Stimulated activated naive B cell treated with anti-CD40 and anti-IgM and Interleukin-4, amounts not matched to agents 10 μg/mL and 1 μg/mL and 100 μg/mL, for 72 hours (primary cell): Measurements from ENCODE around the gene LGALS1.

Source experiments
- ATAC-seq, 2 donors: fragments of 150-1000 bp; cut with Tn5 transposase; replicated peaks; 2 replicates each; pipeline ENCODE4 v1.10.0; 2021; ENCODE audit warnings: moderate library complexity in 1 of 2
- DNase-seq: peaks from one replicate; pipeline ENCODE4 v3.0.0; 2021
- H3K27ac Mint-ChIP-seq: one replicate; pipeline ENCODE4 v1.8.0; 2022; ENCODE audit warnings: mild to moderate bottlenecking, mixed read lengths
- H3K27me3 Mint-ChIP-seq, 2 donors: one replicate each; pipeline ENCODE4 v1.8.0; 2022; ENCODE audit warnings: mixed read lengths in 2 of 2
- H3K36me3 Mint-ChIP-seq, 2 donors: one replicate each; pipeline ENCODE4 v1.8.0; 2022; ENCODE audit warnings: mixed read lengths in 2 of 2, mild to moderate bottlenecking in 1 of 2
- H3K4me1 Mint-ChIP-seq, 2 donors: one replicate each; pipeline ENCODE4 v1.8.0; 2022; ENCODE audit warnings: mixed read lengths in 2 of 2, mild to moderate bottlenecking in 1 of 2
- H3K4me3 Mint-ChIP-seq, 2 donors: one replicate each; pipeline ENCODE4 v1.8.0; 2022; ENCODE audit warnings: mild to moderate bottlenecking in 2 of 2, mixed read lengths in 2 of 2, moderate library complexity in 1 of 2
- H3K9me3 Mint-ChIP-seq, 2 donors: one replicate each; pipeline ENCODE4 v1.8.0; 2022; ENCODE audit warnings: mixed read lengths in 2 of 2, mild to moderate bottlenecking in 1 of 2

The LGALS1 gene

DNA sequence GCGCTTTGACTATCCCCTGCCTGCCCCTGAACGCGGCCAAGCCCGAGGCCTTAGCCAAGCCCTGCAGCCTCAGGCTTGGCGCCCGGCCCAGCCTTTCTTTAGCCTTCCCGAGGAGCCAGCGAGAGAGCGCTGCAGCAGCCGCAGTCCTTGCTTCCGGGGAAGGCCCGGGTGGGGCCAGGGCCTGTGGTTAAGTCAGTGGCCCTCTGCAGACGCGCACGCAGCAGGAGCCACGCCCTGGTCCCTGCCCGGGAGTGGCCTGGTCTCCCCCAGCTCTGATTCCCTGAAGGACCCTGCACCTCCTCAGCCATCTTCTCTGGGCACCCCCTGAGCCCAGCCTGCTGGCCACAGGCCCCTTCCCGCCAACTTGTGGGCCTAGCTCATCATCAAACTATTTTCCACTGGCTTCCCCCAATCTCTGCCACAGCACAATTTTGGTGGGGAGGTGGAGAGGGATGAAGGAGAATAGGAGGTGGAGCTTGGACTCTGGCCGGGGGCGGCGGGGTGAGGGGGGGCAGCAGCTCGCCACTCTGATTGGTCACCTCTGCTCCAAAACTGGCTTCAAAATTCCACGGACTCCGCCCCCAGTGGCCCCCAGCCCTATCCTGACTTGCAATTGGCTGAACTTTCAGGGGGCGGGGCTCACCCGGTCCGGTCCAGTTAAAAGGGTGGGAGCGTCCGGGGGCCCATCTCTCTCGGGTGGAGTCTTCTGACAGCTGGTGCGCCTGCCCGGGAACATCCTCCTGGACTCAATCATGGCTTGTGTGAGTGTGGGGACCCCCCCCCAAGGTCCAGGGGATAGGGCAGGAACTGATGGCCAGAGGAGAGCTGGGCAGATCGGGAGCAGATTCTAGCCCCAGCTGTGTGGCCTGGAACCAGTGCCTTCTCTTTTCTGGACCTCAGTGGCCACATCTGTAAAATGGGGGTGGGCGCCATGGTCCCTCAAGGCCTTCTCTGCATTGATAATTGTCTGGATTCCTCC is at the start of gene LGALS1:
Gene LGALS1 (plus strand): TSS at position 686 of the 979 bp plus-strand sequence. CDS start 67 bp downstream, at position 753.
- Mint-ChIP-seq H3K4me1 (peaks cover 37 to 82% of the 10 kb centered on the region in 2 donors), H3K27ac (peak within 1 kb of the TSS; percentile 96), H3K36me3 (peaks cover 8 to 10% of the 10 kb centered on the region in 2 donors), H3K9me3 (no peaks in the 10 kb centered on the region), H3K4me3 (peak within 1 kb of the TSS; percentile 82 to 86), H3K27me3 (no peaks in the 10 kb centered on the region)
- DNase-seq (peak; percentile 65), ATAC-seq (peak; percentile 61 to 62)

DNA sequence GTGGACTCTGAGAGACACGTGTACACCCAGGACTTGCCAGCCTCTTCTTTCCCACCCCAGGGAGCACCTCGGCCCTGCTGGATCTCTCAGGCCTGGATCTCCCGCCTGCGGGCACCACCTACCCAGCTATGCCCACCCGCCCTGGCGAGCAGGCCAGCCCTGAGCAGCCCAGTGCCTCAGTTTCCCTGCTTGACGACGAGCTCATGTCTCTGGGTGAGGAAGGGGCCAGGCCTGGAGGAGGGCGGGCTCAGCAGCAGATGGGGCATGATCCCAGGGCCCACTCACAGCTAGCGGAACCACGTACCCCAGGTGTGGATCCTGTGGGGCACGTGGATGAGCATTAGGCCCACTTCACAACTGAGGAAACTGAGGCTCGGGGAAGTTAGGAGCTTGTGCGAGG is 49.7 kb upstream of the LGALS1 start:
- Mint-ChIP-seq H3K36me3 (peaks cover 28 to 55% of the 10 kb centered on the region in 2 donors), H3K27me3 (no peaks in the 10 kb centered on the region), H3K4me1 (peaks cover 40 to 69% of the 10 kb centered on the region in 2 donors), H3K9me3 (no peaks in the 10 kb centered on the region), H3K27ac (peak overlapping the region; percentile 89), H3K4me3 (no peak overlapping the region)
- DNase-seq (no peak), ATAC-seq (no peak)

DNA sequence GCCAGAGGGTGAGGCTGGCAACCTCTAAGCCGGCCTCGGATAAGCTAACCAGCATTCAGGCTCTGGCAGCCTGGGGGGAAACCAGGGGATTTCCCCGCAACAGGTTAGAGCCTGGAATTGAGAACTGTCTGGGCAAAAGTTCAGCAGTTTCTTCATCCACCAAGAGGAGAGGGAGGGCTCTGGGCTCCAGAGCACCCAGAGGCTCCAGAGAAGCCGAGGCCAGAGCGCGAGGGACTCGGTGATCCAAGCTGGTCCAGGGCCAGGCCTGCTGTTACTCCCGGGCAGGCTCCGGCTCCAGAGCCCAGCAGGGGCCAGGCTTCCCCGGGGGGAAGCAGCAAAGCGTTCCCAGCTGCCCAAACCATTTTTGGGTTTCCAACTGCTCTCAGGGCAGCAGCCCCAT is 49.3 kb upstream of the LGALS1 start:
- Mint-ChIP-seq H3K27me3 (no peaks in the 10 kb centered on the region), H3K4me1 (peaks cover 40 to 73% of the 10 kb centered on the region in 2 donors), H3K4me3 (peak overlapping the region; percentile 39 to 46), H3K9me3 (no peaks in the 10 kb centered on the region), H3K36me3 (peaks cover 28 to 54% of the 10 kb centered on the region in 2 donors), H3K27ac (peak overlapping the region; percentile 89)
- DNase-seq (no peak), ATAC-seq (peak in 1 of 2 donors; percentile 15)

DNA sequence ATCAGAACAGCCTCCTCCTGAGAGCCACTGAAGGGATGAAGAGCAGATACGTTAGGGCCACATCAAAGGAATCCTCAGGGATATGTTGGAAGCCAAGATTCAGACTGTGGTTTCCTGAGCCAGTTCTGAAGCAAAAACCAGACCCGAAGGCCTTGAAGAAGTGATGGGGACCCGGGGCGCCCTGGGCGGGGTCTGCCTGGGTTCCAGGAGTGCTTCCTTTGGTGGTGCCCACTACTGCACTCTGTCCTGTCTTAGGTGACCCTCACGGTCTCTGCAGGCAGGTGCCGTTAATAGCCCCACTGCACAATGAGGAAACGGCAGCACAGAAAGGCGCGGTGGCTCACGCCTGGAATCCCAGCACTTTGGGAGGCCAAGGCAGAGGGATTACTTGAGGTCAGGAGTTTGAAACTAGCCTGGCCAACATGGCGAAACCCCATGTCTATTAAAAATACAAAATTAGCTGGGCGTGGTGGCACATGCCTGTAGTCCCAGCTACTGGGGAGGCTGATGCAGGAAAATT is 48.8 kb upstream of the LGALS1 start:
- peaks cover 40 to 77% of the 10 kb centered on the region in 2 donors for H3K4me1 Mint-ChIP-seq
- peak overlapping the region; percentile 39 to 46 for H3K4me3 Mint-ChIP-seq
- H3K36me3 Mint-ChIP-seq: peaks cover 30 to 54% of the 10 kb centered on the region in 2 donors
- DNase-seq (no peak), ATAC-seq (no peak)
- peak overlapping the region; percentile 89 for H3K27ac Mint-ChIP-seq
- no peaks in the 10 kb centered on the region for H3K27me3 Mint-ChIP-seq
- no peaks in the 10 kb centered on the region for H3K9me3 Mint-ChIP-seq

DNA sequence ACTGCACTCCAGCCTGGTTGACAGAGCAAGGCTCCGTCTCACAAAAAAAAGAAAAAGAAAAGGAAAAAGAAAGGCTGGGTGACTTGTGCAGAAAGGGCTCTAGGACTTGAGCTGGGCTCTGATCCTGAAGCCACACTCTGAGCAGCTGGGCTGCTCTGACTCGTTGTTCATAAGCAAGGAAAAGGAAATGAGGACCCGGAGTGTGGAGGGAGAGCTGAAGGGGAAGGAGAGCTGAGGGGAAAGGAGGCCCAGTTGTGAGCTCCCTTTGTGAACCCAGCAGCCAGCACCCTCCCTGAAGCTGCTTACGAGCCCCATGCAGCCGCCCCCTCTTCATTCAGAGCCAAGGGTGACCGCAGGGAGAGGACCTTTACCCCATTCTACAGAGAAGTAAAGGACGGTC is 48.3 kb upstream of the LGALS1 start:
- ATAC-seq: no peak
- Mint-ChIP-seq H3K27me3 (no peaks in the 10 kb centered on the region), H3K27ac (peak overlapping the region; percentile 89), H3K4me3 (peak overlapping the region; percentile 7 to 63), H3K4me1 (peaks cover 42 to 82% of the 10 kb centered on the region in 2 donors), H3K36me3 (peaks cover 34 to 59% of the 10 kb centered on the region in 2 donors), H3K9me3 (no peaks in the 10 kb centered on the region)
- no peak for DNase-seq

DNA sequence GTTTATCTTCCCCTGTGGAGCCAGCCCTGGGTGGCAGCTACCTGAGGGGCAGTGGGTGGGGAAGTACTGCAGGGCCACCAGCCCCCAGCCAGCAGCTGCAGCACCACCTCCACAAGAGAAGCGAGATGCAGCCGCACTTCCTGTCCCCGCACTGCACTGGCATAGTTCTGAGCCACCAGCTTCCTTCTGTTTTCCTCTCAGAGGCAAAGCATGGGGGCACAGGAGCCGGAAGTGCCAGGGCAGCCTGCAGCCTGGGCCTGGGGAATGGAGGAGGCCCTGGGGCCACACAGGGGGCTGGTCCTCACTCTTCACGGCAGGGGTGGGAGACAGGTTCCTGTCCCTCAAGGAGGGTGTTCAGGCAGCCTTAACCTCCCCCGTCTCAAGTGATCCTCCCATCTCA is 47.9 kb upstream of the LGALS1 start:
- Mint-ChIP-seq H3K27ac (peak overlapping the region; percentile 89), H3K9me3 (no peaks in the 10 kb centered on the region)

DNA sequence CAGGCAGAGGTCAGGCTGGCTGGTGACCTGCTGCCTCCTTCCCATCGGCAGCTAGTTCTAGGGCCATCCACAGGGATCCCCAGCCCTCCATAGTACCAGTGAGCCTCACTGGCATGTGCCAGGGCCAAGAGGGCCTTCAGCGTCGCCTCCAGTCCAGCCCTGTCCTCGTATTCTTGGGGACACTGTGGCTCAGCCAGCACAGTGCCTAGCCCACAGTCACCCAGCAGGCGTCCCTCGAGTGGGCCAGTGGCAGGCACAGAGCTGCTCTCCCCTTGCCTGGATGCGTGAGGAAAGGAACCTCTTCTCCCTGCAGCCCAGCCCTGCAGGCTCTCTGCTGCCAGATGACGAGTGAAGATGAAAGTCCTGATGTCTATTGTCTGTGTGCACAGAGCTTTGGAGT is 46.6 kb upstream of the LGALS1 start:
- Mint-ChIP-seq H3K27me3 (no peaks in the 10 kb centered on the region), H3K27ac (peak overlapping the region; percentile 81), H3K4me3 (no peak overlapping the region), H3K9me3 (no peaks in the 10 kb centered on the region), H3K36me3 (peaks cover 34 to 46% of the 10 kb centered on the region in 2 donors), H3K4me1 (peaks cover 46 to 85% of the 10 kb centered on the region in 2 donors)
- ATAC-seq: no peak
- DNase-seq: no peak

More for the DNA sequence above, 47.9 kb upstream of the LGALS1 start:
- Mint-ChIP-seq H3K4me1 (peaks cover 42 to 84% of the 10 kb centered on the region in 2 donors), H3K27me3 (no peaks in the 10 kb centered on the region), H3K36me3 (peaks cover 34 to 56% of the 10 kb centered on the region in 2 donors), H3K4me3 (peak overlapping the region; percentile 7 to 63)
- ATAC-seq: peak; percentile 63 to 68
- DNase-seq: no peak

DNA sequence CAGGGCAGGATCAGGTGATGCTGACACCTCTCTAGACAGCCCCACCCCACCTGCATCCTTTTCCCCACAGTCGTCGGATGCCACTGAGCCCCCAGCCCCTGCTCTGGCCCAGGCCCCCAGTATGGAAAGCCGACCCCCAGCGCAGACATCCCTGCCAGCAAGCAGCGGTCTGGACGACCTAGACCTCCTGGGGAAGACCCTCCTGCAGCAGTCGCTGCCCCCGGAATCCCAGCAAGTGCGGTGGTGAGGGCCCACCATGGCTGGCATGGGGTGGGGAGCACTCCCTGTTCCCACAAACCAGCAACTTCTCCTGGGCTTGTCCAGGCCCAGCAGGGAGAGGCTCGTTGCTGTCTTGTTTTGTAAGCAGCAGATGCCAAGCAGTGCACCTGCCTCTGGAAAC is 45.5 kb upstream of the LGALS1 start:
- H3K27ac Mint-ChIP-seq: no peak overlapping the region
- H3K27me3 Mint-ChIP-seq: no peaks in the 10 kb centered on the region
- ATAC-seq (no peak), DNase-seq (no peak)
- no peak overlapping the region for H3K4me3 Mint-ChIP-seq
- H3K9me3 Mint-ChIP-seq: no peaks in the 10 kb centered on the region
- H3K36me3 Mint-ChIP-seq: peaks cover 30 to 38% of the 10 kb centered on the region in 2 donors
- peaks cover 52 to 86% of the 10 kb centered on the region in 2 donors for H3K4me1 Mint-ChIP-seq

DNA sequence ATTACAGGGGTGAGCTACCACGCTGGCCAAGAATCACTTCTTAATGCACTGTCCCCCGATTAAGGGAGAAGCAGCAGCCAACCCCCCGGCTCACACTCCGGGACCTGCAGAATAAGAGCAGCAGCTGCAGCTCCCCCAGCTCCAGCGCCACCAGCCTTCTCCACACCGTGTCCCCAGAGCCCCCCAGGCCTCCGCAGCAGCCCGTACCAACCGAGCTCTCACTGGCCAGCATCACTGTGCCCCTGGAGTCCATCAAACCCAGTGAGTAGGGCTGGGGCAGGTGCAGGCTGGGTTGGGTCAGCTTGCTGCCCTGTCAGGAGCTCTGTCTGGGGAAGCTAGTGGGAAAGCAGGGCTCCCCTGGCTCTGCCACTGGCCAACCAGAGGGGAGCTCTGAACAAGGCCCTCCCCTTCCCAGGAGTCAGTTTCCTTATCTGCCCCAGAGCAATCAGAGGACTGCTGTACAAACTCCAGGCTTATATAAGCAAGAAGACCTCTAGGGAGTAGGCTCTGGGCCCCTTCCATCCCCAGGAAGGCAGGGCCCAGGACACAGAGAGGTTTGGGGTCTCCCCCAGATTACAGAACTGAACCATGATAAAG is 44.5 kb upstream of the LGALS1 start:
- DNase-seq (no peak), ATAC-seq (no peak)
- Mint-ChIP-seq H3K36me3 (peaks cover 20 to 30% of the 10 kb centered on the region in 2 donors), H3K9me3 (no peaks in the 10 kb centered on the region), H3K4me3 (no peak overlapping the region), H3K4me1 (peaks cover 44 to 86% of the 10 kb centered on the region in 2 donors), H3K27me3 (no peaks in the 10 kb centered on the region), H3K27ac (peak overlapping the region; percentile 67)

DNA sequence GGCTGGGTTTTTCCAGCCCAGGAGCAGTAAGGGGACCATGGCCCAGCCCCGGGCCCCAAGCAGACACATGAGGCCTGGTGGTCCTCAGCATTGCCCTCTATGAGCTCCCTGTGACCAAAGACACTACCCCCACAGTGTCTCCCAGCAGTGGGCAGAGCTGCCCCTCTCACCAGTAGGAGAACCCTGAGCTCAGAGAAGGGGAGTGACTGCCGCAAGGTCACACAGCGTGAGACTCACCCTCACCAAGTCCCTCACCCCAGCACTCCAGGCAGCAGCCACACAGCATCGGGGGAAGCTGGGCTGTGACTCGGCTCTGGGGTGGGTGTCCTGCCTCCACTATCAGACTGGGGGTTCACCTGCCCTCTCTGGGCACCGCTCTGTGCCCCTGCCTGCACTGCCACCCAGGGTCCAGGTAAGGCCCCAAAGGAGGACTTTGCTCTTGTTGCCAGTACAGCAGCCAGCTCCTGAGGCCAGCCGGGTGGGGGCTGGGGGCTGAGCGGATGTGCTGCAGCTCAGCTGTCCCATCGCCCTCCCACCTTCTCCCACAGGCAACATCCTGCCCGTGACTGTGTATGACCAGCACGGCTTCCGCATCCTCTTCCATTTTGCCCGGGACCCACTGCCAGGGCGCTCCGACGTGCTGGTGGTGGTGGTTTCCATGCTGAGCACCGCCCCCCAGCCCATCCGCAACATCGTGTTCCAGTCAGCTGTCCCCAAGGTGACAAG is 43.8 kb upstream of the LGALS1 start:
- no peaks in the 10 kb centered on the region for H3K27me3 Mint-ChIP-seq
- no peaks in the 10 kb centered on the region for H3K9me3 Mint-ChIP-seq
- H3K27ac Mint-ChIP-seq: peak overlapping the region; percentile 67
- no peak for ATAC-seq
- DNase-seq: no peak
- peak overlapping the region in 1 of 2 donors; percentile 12 for H3K4me3 Mint-ChIP-seq
- H3K4me1 Mint-ChIP-seq: peaks cover 42 to 86% of the 10 kb centered on the region in 2 donors
- H3K36me3 Mint-ChIP-seq: peaks cover 16 to 25% of the 10 kb centered on the region in 2 donors

DNA sequence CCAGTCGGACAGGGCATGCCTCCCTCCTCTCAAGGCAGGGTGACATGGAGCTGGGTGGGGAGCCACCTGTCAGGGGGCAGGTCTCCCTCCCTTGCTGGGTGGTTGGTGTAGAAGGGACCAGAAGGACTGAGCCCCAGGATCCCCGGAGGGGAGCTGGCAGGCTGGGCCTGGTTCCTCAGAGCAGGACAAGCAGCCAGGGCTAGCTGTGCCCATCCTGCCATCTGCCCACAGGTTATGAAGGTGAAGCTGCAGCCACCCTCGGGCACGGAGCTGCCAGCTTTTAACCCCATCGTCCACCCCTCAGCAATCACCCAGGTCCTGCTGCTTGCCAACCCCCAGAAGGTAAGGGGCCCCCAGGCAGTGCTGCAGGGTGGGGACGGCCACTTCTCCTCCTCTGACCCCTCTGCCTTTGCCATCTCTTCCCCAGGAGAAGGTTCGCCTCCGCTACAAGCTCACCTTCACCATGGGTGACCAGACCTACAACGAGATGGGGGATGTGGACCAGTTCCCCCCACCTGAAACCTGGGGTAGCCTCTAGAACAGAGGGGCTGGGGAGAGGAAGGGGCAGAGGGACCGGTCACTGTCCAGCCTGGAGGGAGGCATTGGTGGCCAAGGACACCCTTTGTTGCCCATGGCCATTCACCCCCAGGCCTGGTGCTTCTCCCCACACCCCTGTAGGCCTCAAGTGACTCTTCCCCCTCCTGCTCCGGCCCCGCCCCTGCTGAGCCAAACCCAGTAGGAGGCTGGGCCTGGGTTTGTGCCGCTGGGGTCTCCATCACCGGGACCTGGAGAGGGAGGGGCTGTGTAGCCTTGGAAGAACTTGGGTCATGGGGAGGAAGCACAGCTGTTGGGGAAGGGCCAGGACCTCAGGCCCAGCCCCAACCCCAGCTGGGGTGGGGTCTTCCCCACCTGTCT is 43.0 kb upstream of the LGALS1 start:
- Mint-ChIP-seq H3K4me3 (peak overlapping the region; percentile 66 to 69), H3K9me3 (no peaks in the 10 kb centered on the region), H3K36me3 (peaks cover 14 to 22% of the 10 kb centered on the region in 2 donors), H3K4me1 (peaks cover 38 to 86% of the 10 kb centered on the region in 2 donors), H3K27ac (peak overlapping the region; percentile 97), H3K27me3 (no peaks in the 10 kb centered on the region)
- DNase-seq (no peak), ATAC-seq (no peak)

DNA sequence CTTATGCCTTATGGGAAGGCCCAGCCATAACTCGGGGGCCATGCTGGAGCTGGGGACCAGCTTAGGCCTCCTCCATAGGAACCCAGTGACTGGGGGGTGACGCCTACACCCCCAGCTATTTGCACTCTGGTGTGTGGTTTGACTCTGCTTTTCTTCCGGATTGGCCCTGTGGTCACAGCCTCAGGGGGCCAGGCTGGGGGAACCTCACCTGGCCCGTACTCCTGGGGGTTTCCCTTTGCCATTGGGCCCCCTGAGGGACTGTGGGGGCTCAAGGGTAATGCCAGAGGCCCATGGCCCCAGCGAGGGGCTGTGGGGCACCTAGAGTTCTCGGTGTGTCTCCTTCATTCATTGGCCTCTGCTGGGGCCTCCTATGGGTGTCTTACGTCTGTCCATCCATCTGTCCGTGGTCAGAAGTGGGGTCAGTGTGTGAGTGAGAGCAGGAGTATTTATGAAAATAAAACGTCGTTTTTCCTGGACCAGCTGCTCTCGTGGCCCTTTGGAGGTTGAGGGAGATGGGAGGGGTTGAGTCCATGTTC is 42.3 kb upstream of the LGALS1 start:
- Mint-ChIP-seq H3K4me3 (peak overlapping the region; percentile 66 to 69), H3K4me1 (peaks cover 36 to 86% of the 10 kb centered on the region in 2 donors), H3K9me3 (no peaks in the 10 kb centered on the region), H3K27ac (peak overlapping the region; percentile 97), H3K36me3 (peaks cover 13 to 21% of the 10 kb centered on the region in 2 donors), H3K27me3 (no peaks in the 10 kb centered on the region)
- ATAC-seq (peak; percentile 66 to 68), DNase-seq (peak; percentile 86)
